Tibial artery (tissue), 4 donors: ENCODE data around the gene BICD2.

Source experiments
- DNase-seq, 2 donors: peaks; one replicate each; pipeline ENCODE4 v3.0.0-alpha.2; 2019
- H3K27ac ChIP-seq, 2 donors: fragments of 200-600 bp; sonication (generic) in 1 of 2; 1 replicate in 1 of 2; 2 replicates in 1 of 2; pipeline ENCODE4 v1.5.1; 2018 to 2019; ENCODE audit warnings: mild to moderate bottlenecking in 1 of 2
- H3K27me3 ChIP-seq, 2 donors: fragments of 200-600 bp; sonication (generic) in 1 of 2; one replicate each; pipeline versions ENCODE4 v1.5.1 to v1.6.0; 2016 to 2019
- H3K36me3 ChIP-seq, 3 donors: fragments of 200-600 bp; sonication (generic) in 2 of 3; one replicate each; pipeline ENCODE4 v1.5.1; 2016 to 2019; ENCODE audit warnings: mild to moderate bottlenecking in 2 of 3
- H3K4me1 ChIP-seq, 4 donors: fragments of 200-600 bp; sonication (generic) in 2 of 4; 1 replicate in 3 of 4; 2 replicates in 1 of 4; pipeline ENCODE4 v1.5.1; 2016 to 2019
- H3K4me3 ChIP-seq, 2 donors: fragments of 200-600 bp; sonication (generic) in 1 of 2; 1 replicate in 1 of 2; 2 replicates in 1 of 2; pipeline ENCODE4 v1.5.1; 2018 to 2019; ENCODE audit warnings: mild to moderate bottlenecking in 2 of 2
- H3K9me3 ChIP-seq, 3 donors: fragments of 200-600 bp; sonication (generic) in 1 of 3; one replicate each; pipeline ENCODE4 v1.5.1; 2016 to 2019
- intact Hi-C: fragments of 100-400 bp; cut with DNase I; formaldehyde crosslinking; loops from one replicate; pipeline ENCODE4 v1.15.0; 2023; ENCODE audit warnings: low total_unique reads
- TF ChIP-seq, protein P1 (sequence below), 2 experiments: fragments of 200-600 bp in 1 of 2; fragments of 450-650 bp in 1 of 2; IDR thresholded peaks; one replicate each; pipeline ENCODE4 v1.5.1; 2017 to 2019; ENCODE audit warnings: antibody characterized with exemption in 2 of 2, mild to moderate bottlenecking in 1 of 2, moderate library complexity in 1 of 2

The BICD2 gene

DNA sequence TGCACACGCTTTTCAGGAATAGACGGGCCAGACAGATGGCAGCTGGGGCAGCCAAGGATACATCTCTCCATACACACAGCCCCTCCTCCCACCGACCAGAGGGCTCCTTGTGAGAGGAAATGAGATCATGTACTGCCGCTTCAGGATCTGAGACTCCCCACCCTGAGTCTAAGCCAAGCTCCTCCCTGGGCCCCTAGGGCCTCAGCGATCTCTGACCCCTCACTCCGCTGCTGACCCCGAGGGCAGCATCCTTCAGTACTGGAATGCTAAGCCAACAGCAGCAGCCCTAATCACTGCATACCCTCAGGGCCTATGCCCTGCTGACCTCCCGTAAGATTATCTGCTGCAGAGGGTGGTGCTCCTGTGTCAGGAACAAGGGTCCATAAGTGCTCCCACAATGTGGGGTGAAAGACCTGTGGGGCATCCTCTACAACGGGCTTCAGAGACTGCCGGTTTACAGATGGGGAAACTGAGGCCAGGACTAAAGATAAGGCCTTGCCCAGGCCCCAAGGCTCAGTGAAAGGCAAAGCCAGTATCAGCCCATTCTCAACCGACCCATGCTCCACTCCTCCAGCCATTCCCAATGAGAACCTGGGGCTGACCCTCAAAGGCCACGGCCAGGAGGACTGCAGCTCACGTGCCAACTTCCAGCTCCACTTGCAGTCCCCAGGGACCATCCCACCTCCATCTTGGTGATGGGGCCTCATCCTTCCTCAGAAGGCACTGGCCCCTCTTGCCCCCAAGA, 37.5 kb downstream of the BICD2 start:
- H3K36me3 ChIP-seq: peaks cover 16 to 56% (median 50%) of the 10 kb centered on the region in 3 donors
- no peak overlapping the region for H3K4me3 ChIP-seq
- H3K9me3 ChIP-seq: no peaks in the 10 kb centered on the region
- intact Hi-C loops: no loop called here
- no peak for DNase-seq
- TF ChIP-seq, protein P1, sequence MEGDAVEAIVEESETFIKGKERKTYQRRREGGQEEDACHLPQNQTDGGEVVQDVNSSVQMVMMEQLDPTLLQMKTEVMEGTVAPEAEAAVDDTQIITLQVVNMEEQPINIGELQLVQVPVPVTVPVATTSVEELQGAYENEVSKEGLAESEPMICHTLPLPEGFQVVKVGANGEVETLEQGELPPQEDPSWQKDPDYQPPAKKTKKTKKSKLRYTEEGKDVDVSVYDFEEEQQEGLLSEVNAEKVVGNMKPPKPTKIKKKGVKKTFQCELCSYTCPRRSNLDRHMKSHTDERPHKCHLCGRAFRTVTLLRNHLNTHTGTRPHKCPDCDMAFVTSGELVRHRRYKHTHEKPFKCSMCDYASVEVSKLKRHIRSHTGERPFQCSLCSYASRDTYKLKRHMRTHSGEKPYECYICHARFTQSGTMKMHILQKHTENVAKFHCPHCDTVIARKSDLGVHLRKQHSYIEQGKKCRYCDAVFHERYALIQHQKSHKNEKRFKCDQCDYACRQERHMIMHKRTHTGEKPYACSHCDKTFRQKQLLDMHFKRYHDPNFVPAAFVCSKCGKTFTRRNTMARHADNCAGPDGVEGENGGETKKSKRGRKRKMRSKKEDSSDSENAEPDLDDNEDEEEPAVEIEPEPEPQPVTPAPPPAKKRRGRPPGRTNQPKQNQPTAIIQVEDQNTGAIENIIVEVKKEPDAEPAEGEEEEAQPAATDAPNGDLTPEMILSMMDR (IDR thresholded peaks at IDR 0.05): no peak
- no peak overlapping the region for H3K27ac ChIP-seq
- peaks cover 0 to 11% (median 2%) of the 10 kb centered on the region in 4 donors for H3K4me1 ChIP-seq
- no peaks in the 10 kb centered on the region for H3K27me3 ChIP-seq

- Histone ChIP-seq H3K27ac (no peak overlapping the region), H3K27me3 (no peaks in the 10 kb centered on the region), H3K9me3 (no peaks in the 10 kb centered on the region), H3K4me1 (peaks cover 0 to 11% (median 2%) of the 10 kb centered on the region in 4 donors), H3K36me3 (peaks cover 24 to 64% (median 58%) of the 10 kb centered on the region in 3 donors), H3K4me3 (no peak overlapping the region)
- intact Hi-C loops: no loop called here
- TF ChIP-seq, protein P1 (IDR thresholded peaks at IDR 0.05): no peak
- DNase-seq: no peak
These were observed 38.3 kb downstream of the BICD2 start for GRCh38 chr9:92726348-92726747.

GRCh38 chr9:92725766-92726165, 38.9 kb downstream of the BICD2 start:
- Histone ChIP-seq H3K27me3 (no peaks in the 10 kb centered on the region), H3K9me3 (no peaks in the 10 kb centered on the region), H3K4me1 (peaks cover 0 to 5% (median under 1%) of the 10 kb centered on the region in 4 donors), H3K36me3 (peaks cover 28 to 70% (median 64%) of the 10 kb centered on the region in 3 donors), H3K4me3 (no peak overlapping the region), H3K27ac (no peak overlapping the region)
- no peak for DNase-seq
- TF ChIP-seq, protein P1 (IDR thresholded peaks at IDR 0.05): no peak
- intact Hi-C loops: no loop called here

DNA sequence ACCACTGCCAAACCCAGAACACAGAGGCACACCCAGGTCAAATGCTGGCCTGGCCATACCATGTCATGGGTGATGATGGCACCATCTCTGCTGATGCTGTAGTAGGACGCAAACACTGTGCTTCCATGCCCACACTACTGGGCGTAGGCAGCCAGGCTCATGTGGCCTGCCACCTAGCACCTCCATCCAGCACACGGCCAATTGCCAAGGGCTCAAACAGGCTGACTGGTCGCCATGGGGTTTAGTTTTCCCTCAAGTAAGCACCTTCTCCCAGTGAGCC, 39.4 kb downstream of the BICD2 start:
- no peak overlapping the region for H3K4me3 ChIP-seq
- peaks cover 0 to 5% (median 0%) of the 10 kb centered on the region in 4 donors for H3K4me1 ChIP-seq
- H3K27ac ChIP-seq: no peak overlapping the region
- H3K36me3 ChIP-seq: peaks cover 34 to 75% (median 69%) of the 10 kb centered on the region in 3 donors
- TF ChIP-seq, protein P1 (IDR thresholded peaks at IDR 0.05): no peak
- intact Hi-C loops: no loop called here
- H3K27me3 ChIP-seq: no peaks in the 10 kb centered on the region
- no peaks in the 10 kb centered on the region for H3K9me3 ChIP-seq
- no peak for DNase-seq

- TF ChIP-seq, protein P1 (IDR thresholded peaks at IDR 0.05): no peak
- Histone ChIP-seq H3K4me3 (no peak overlapping the region), H3K36me3 (peaks cover 39 to 80% (median 74%) of the 10 kb centered on the region in 3 donors), H3K9me3 (no peaks in the 10 kb centered on the region), H3K27me3 (no peaks in the 10 kb centered on the region), H3K4me1 (peaks cover 0 to 5% (median 0%) of the 10 kb centered on the region in 4 donors), H3K27ac (no peak overlapping the region)
- no peak for DNase-seq
- intact Hi-C loops: no loop called here
These were observed 39.9 kb downstream of the BICD2 start for GRCh38 chr9:92724528-92725265.
